Heart left ventricle (tissue), 16 donors: ENCODE results near the gene EHD4. TPM values are rescaled to one million over a fixed set of nuclear protein-coding genes. Genes with fewer than 3 reads are reported as not detected.

Experiments
- ATAC-seq, 4 donors: fragments of 200-7000 bp; cut with Tn5 transposase; one replicate each; pipeline ENCODE4 v1.9.1; 2020 to 2022; ENCODE audit warnings: moderate library complexity in 4 of 4, mild to moderate bottlenecking in 3 of 4, moderate number of reproducible peaks in 1 of 4
- DNase-seq, 5 donors: peaks; one replicate each; pipeline ENCODE4 v3.0.0-alpha.2; 2020
- H3K27ac ChIP-seq, 12 donors: fragments of 200-600 bp; sonication (generic) in 4 of 12; one replicate each; pipeline versions ENCODE4 v1.5.0 to v1.8.0; 2016 to 2022; ENCODE audit warnings: mild to moderate bottlenecking in 2 of 12
- H3K27me3 ChIP-seq, 9 donors: fragments of 200-600 bp; sonication (generic) in 2 of 9; one replicate each; pipeline versions ENCODE4 v1.5.1 to v1.8.0; 2016 to 2022; ENCODE audit warnings: mild to moderate bottlenecking in 3 of 9
- H3K36me3 ChIP-seq, 9 donors: fragments of 200-600 bp; sonication (generic) in 2 of 9; one replicate each; pipeline versions ENCODE4 v1.5.0 to v1.8.0; 2018 to 2022; ENCODE audit warnings: mild to moderate bottlenecking in 2 of 9
- H3K4me1 ChIP-seq, 12 donors: fragments of 200-600 bp; sonication (generic) in 4 of 12; one replicate each; pipeline versions ENCODE4 v1.5.0 to v1.8.0; 2016 to 2022; ENCODE audit warnings: mild to moderate bottlenecking in 3 of 12
- H3K4me3 ChIP-seq, 12 donors: fragments of 200-600 bp; sonication (generic) in 4 of 12; one replicate each; pipeline versions ENCODE4 v1.5.0 to v1.8.0; 2017 to 2022; ENCODE audit warnings: mild to moderate bottlenecking in 9 of 12, moderate library complexity in 4 of 12
- H3K9me3 ChIP-seq, 12 donors: fragments of 200-600 bp; sonication (generic) in 4 of 12; one replicate each; pipeline versions ENCODE4 v1.5.0 to v1.8.0; 2016 to 2022; ENCODE audit warnings: mild to moderate bottlenecking in 1 of 12
- POLR2A ChIP-seq, 2 donors: fragments of 450-650 bp; IDR thresholded peaks; one replicate each; pipeline ENCODE4 v1.6.1; 2017; ENCODE audit warnings: antibody characterized with exemption in 2 of 2, mild to moderate bottlenecking in 2 of 2, moderate library complexity in 2 of 2
- WGBS, 4 donors: extraction: QIAGEN DNeasy Blood & Tissue Kit in 2 of 4; methylation state at CpG; one replicate each; pipeline versions ENCODE4 v1.1.5 to v1.1.7; 2013 to 2018; 5-methylcytosine and 5-hydroxymethylcytosine counted together
- intact Hi-C, 10 donors: fragments of 100-400 bp; cut with DNase I; formaldehyde crosslinking; loops; one replicate each; pipeline versions ENCODE4 v1.11.1 to v1.14.2; 2022
- polyA plus RNA-seq, 2 donors: library from polyadenylated mRNA; stranded (reverse); fragments of 200-250 nt; gene quantifications; one replicate each; pipeline ENCODE4 v1.2.3, GENCODE V29; 2013
- total RNA-seq, 9 donors: library from RNA; depleted of rRNA in 2 of 9; stranded (reverse); fragments of >200 nt in 2 of 9; fragmentation: NEBNext Ultra II Directional in 3 of 9; extraction: Animal tissue kit (Norgen Biotek cat#: 25700) in 3 of 9; gene quantifications; one replicate each; pipeline versions ENCODE4 v1.1.0 to v1.2.4, GENCODE V29; 2016 to 2023
- TF ChIP-seq, protein P1 (sequence below), 12 donors: fragments of 200-600 bp; sonication (generic) in 4 of 12; IDR thresholded peaks; one replicate each; pipeline versions ENCODE4 v1.5.0 to v1.8.0; 2018 to 2022; ENCODE audit warnings: antibody characterized with exemption in 12 of 12, mild to moderate bottlenecking in 5 of 12
- donor health status: ischemic (EF 13 %, LVEDD 7.1; RV severe dilation, severe dysfunction).
- donor health status: healthy with polysubstance abuse.
- donor health status: DM: no; HTN: yes; CAD: no.
- donor health status: DM: no; HTN: no; CAD: no.
- donor health status: ischemic (EF 25% LVEDD 6.9; RV normal size, moderate dysfunction).
- donor health status: ischemic (EF 25% LVEDD 5.7; RV mildly dilated, moderate dysfunction).
- donor health status: healthy.
- donor health status: DM: yes; HTN: yes; CAD: no.
- donor health status: ischemic (EF 35%, LVEDD 5.7; RV mildly dilated, moderate dysfunction).
- donor health status: nonischemic (EF 11% LVEDD 7.7; RV severe dilation, severe dysfunction).
- donor health status: DM: yes; HTN: yes; CAD: no.
- donor health status: PGD.
- donor health status: ischemic (EF 29% LVEDD 5.4; RV normal size, mild dysfunction).
- donor health status: nonischemic (EF 23%, LVEDD 6.1; RV moderate dilation, normal function).

EHD4 gene
- total and polyA plus RNA-seq, 11 donors = 25.6 to 70.8 (median 43.9) TPM

DNA sequence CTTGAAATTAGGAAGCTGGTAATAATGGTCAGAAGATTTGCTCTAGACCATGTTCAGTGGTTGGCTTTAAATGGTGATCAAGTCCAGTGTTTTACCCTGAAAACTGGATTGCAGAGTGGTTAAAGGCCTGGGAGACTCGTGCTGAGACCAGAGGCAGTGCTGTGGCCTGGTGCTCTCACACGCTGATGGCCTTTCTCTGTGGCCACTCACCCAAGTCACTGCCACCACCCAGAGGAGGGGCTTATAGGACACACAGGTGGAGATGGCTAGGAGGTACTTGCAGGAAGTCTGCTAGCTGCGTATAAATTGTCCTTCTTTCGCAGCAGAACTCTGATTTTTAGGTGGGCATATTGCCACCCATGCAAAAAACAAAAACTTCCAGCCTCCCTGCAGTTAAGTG, 6.2 kb upstream of the EHD4 start:
- DNase-seq (no peak), ATAC-seq (no peak)
- intact Hi-C loops = loop anchor here in 1 of 10 donors (10.0 kb wide), 1 partner anchor 154 kb away; the partner anchor contains the start of gene JMJD7
- Histone ChIP-seq H3K27ac (no peak overlapping the region), H3K36me3 (no peaks in the 10 kb centered on the region), H3K27me3 (no peaks in the 10 kb centered on the region), H3K4me3 (no peak overlapping the region), H3K9me3 (no peaks in the 10 kb centered on the region), H3K4me1 (peaks cover 0 to 30% (median 9%) of the 10 kb centered on the region in 12 donors)
- TF ChIP-seq, protein P1, sequence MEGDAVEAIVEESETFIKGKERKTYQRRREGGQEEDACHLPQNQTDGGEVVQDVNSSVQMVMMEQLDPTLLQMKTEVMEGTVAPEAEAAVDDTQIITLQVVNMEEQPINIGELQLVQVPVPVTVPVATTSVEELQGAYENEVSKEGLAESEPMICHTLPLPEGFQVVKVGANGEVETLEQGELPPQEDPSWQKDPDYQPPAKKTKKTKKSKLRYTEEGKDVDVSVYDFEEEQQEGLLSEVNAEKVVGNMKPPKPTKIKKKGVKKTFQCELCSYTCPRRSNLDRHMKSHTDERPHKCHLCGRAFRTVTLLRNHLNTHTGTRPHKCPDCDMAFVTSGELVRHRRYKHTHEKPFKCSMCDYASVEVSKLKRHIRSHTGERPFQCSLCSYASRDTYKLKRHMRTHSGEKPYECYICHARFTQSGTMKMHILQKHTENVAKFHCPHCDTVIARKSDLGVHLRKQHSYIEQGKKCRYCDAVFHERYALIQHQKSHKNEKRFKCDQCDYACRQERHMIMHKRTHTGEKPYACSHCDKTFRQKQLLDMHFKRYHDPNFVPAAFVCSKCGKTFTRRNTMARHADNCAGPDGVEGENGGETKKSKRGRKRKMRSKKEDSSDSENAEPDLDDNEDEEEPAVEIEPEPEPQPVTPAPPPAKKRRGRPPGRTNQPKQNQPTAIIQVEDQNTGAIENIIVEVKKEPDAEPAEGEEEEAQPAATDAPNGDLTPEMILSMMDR (IDR thresholded peaks at IDR 0.05) = no peak
- TF ChIP-seq POLR2A (IDR thresholded peaks at IDR 0.05) = no peak
- WGBS, 4 donors = 84 to 92% (median 89%) methylated on average over 4 of the region's 4 CpGs

DNA sequence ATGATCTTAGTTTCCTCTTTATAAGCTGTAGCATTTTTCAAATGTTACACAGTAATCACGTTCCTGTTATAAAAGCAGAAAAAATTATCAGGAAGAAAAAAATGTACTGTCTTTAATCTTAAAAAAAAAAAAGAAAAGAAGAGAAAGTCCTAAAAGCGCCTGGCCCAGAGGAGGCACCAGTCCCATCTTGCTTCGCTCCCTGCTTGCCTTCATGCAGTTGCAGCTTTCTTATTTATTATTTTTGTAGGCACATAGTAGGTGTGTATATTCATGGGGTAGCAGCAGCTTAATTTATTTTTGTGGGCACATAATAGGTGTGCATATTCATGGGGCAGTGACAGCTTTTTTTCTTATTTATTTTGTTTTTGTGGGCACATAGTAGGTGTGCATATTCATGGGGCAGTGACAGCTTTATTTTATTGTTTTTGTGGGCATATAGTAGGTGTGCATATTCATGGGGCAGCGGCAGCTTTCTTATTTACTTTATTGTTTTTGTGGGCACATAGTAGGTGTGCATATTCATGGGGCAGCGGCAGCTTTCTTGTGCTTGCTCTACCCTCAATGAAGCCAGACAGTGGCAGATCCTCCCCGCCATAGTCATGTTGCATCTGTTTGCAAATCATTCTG, 5.5 kb upstream of the EHD4 start:
- intact Hi-C loops = loop anchor here in 1 of 10 donors (10.0 kb wide), 1 partner anchor 153 kb away; the partner anchor contains the start of gene JMJD7
- Histone ChIP-seq H3K27ac (no peak overlapping the region), H3K9me3 (no peaks in the 10 kb centered on the region), H3K4me1 (peaks cover 0 to 35% (median 11%) of the 10 kb centered on the region in 12 donors), H3K4me3 (no peak overlapping the region), H3K36me3 (no peaks in the 10 kb centered on the region), H3K27me3 (no peaks in the 10 kb centered on the region)
- DNase-seq = no peak
- ATAC-seq = no peak
- TF ChIP-seq, protein P1 (IDR thresholded peaks at IDR 0.05) = no peak
- no peak for TF ChIP-seq POLR2A (IDR thresholded peaks at IDR 0.05)
- WGBS, 4 donors = 86 to 88% (median 87%) methylated on average over 6 of the region's 6 CpGs

DNA sequence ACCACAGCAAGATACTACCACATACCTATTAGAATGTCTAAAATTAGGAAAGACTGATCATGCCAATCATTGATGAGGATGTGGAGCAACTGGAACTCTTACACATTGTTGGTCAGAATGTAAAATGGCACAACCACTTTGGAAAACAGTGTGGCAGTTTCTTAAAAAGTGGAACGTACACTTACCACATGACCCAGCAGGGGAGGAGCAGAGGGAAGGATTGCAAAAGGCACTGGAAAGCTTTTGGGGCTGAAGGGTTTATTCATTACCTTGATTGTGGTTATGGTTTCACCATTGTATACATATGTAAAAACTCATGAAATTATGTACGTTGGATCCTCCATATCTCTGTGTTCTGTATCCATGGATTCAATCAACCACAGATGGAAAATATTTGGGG, 3.3 kb upstream of the EHD4 start:
- Histone ChIP-seq H3K9me3 (no peaks in the 10 kb centered on the region), H3K4me3 (no peak overlapping the region), H3K27ac (no peak overlapping the region), H3K27me3 (no peaks in the 10 kb centered on the region), H3K4me1 (peaks cover 0 to 24% (median 14%) of the 10 kb centered on the region in 12 donors), H3K36me3 (no peaks in the 10 kb centered on the region)
- intact Hi-C loops = loop anchor here in 1 of 10 donors (10.0 kb wide), 1 partner anchor 151 kb away; the partner anchor contains the start of gene JMJD7
- DNase-seq (no peak), ATAC-seq (no peak)
- 66 to 73% (median 72%) methylated on average over 2 of the region's 2 CpGs for WGBS, 4 donors
- TF ChIP-seq, protein P1 (IDR thresholded peaks at IDR 0.05) = no peak
- TF ChIP-seq POLR2A (IDR thresholded peaks at IDR 0.05) = no peak

- H3K27me3 ChIP-seq = no peaks in the 10 kb centered on the region
- H3K36me3 ChIP-seq = no peaks in the 10 kb centered on the region
- DNase-seq = no peak
- no peak overlapping the region for H3K4me3 ChIP-seq
- H3K9me3 ChIP-seq = no peaks in the 10 kb centered on the region
- H3K27ac ChIP-seq = no peak overlapping the region
- intact Hi-C loops = loop anchor here in 8 of 10 donors (5.0 to 10.0 kb wide), 8 partner anchors 42 to 202 kb away; partner anchors contain the start of genes JMJD7 (in 3 of the 8) and MAPKBP1 (in 3 of the 8)
- TF ChIP-seq, protein P1 (IDR thresholded peaks at IDR 0.05) = no peak
- TF ChIP-seq POLR2A (IDR thresholded peaks at IDR 0.05) = no peak
- WGBS, 4 donors = 91 to 99% (median 97%) methylated on average over 1 of the region's 1 CpG
- H3K4me1 ChIP-seq = peaks cover 0 to 29% (median 21%) of the 10 kb centered on the region in 12 donors
- ATAC-seq = no peak
Measured at GRCh38 chr15:41974041-41974440, 1.7 kb upstream of the EHD4 start.
